GM19467 (cell line): ENCODE results near the gene PPP2R3A.
"Not testable (repeated sequence)": the region's sequence is repeated elsewhere in the genome, so short reads cannot be mapped to it uniquely, and the experiment has no call there.

Experiments used
- ATAC-seq: cut with Tn5 transposase; IDR thresholded peaks from one replicate; pipeline ENCODE4 v1.9.1; 2021; ENCODE audit warnings: mild to moderate bottlenecking, moderate library complexity; ENCODE audit not compliant: unreplicated experiment

The PPP2R3A gene, protein sequence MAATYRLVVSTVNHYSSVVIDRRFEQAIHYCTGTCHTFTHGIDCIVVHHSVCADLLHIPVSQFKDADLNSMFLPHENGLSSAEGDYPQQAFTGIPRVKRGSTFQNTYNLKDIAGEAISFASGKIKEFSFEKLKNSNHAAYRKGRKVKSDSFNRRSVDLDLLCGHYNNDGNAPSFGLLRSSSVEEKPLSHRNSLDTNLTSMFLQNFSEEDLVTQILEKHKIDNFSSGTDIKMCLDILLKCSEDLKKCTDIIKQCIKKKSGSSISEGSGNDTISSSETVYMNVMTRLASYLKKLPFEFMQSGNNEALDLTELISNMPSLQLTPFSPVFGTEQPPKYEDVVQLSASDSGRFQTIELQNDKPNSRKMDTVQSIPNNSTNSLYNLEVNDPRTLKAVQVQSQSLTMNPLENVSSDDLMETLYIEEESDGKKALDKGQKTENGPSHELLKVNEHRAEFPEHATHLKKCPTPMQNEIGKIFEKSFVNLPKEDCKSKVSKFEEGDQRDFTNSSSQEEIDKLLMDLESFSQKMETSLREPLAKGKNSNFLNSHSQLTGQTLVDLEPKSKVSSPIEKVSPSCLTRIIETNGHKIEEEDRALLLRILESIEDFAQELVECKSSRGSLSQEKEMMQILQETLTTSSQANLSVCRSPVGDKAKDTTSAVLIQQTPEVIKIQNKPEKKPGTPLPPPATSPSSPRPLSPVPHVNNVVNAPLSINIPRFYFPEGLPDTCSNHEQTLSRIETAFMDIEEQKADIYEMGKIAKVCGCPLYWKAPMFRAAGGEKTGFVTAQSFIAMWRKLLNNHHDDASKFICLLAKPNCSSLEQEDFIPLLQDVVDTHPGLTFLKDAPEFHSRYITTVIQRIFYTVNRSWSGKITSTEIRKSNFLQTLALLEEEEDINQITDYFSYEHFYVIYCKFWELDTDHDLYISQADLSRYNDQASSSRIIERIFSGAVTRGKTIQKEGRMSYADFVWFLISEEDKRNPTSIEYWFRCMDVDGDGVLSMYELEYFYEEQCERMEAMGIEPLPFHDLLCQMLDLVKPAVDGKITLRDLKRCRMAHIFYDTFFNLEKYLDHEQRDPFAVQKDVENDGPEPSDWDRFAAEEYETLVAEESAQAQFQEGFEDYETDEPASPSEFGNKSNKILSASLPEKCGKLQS (N-terminal part only)

GRCh38 chr3:135965506-135966270, at the start of gene PPP2R3A:
Gene PPP2R3A (plus strand): TSS chr3:135965728. CDS start chr3:136001499, 35,771 bp downstream.
- ATAC-seq = peak; percentile 75

DNA sequence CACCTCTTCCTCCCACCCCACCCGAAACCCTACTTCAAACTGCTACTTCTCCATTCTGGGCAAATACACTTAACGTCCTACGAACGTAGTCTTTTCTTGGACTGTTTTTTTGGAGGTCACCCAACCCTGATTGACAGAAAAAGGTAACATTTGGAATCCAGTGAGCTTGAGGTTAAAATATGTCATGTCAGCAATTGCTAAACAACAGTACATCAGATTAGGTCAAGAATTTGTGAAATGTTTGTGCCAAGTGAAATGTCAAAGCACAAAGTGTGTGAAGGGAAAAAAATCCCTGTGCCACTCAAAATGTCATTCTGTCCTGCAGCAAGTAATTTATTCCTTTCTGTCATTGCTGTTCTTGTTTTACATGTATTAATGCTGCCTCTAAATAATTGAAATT, 49.2 kb upstream of the PPP2R3A start:
- no peak for ATAC-seq

DNA sequence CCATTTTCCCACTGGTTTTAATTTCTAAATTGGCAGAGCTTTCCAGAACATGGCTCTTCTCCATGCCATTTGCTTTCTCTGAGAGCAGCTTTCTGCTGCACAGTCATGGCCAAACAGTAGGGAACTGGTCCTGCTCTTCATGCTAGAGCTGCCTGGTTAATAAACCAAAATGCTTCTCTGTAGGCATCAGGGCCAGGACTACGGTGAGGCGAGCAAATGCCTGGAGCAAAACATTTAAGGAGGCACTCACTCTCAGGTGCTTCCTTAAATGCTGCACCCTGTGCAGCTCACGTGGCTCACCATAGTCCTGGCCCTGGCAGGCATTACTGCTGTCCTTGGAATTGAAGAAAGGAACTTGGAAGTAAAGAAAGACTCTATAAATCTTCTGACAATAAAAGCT, 48.5 kb upstream of the PPP2R3A start:
- ATAC-seq = no peak

- no peak for ATAC-seq
Measured at GRCh38 chr3:135917927-135918597, 47.5 kb upstream of the PPP2R3A start.

GRCh38 chr3:135918600-135918999, 46.9 kb upstream of the PPP2R3A start:
- ATAC-seq = no peak

DNA sequence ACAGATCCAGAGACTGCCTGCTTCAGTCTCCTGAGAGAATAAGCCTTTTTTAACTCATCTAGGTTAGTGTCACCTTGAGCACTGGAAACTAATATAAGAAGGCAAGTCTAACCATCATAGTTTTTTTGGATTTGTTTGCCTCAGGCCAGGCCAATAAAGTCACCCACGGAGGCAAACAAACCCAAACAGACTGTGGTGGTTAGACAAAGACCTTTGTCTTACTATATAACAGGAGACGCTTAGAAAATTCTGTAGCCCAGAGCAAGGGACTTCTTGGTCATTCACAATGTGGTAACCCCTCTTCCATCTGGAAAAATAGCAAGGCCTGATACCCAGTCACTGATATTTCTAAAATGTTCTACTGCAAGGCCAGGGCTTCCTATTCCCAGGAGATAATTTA, 45.3 kb upstream of the PPP2R3A start:
- ATAC-seq = no peak

DNA sequence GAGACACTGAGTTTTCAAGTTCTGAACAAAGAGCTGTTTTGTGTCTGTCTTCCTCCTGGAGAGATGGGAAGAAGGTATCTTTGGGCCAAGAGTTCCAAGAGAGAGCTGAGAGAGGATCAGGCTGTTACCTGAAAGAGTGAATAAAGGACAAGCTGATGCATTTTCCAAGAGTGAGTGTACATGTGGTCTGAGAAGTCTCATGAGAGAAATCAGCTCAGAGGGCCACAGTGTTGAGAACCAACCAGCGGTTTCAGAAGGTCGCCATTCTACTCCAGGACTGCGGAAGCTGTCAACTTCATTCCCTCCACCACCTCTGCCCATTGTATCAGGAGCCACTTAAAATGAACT, 42.7 kb upstream of the PPP2R3A start:
- ATAC-seq = no peak

GRCh38 chr3:135924506-135924905, 41.0 kb upstream of the PPP2R3A start:
- ATAC-seq = no peak

DNA sequence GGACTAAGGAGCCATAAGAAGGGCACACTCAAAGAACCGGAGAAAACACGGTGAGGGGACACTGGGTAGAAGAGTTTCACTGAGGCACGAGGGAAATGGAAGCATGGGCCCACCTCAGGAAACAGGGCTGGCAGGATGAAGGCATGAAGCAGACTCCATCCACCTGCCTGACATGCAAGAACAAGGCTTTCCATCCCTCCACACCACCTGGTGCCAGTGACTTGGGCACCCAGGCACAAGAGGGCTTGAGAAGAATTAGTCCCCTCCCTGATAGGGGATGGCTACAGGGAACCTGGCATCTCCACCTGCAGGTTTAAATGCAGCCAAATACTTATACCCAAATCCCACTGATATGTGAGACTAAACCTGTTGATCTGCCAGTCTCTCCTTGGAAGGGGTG, 38.9 kb upstream of the PPP2R3A start:
- ATAC-seq = no peak

DNA sequence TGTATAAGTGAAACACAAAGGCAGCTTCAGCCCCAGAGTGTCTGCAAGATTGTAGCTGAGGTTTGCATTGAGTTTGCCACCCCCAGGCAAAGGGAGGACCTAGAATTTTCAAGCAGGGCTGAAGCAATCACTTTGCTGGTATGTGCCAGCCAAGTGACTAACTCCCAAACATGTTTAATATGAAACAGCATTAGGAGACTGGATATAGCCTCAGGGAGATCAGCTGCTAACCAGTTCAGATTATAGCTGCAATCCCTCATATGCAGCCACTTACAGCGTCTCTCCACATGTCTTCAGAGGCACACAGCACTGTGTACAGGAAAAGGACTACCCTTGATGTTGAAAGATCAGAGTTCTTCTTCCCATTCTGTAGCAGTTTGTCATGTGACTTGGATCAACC, 38.4 kb upstream of the PPP2R3A start:
- ATAC-seq = no peak

DNA sequence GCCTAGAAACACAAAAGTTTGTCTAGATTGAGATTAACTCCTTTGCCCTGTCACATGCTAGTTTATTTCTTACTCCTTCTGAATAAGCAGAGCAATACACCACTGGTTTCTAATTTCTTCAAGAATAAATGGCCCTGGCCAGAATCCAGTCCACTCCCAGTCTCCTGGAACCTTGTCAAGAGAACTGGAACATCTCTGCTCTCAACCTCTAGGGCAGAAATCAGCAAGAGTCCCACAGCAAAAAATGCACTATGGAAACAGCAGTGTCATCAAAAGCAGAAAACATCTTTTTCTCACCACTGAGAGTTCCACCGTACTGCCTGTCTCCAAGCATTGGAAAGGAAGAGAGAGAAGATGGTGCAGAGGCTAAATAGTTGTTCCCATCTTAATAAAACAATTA, 35.9 kb upstream of the PPP2R3A start:
- ATAC-seq = no peak

DNA sequence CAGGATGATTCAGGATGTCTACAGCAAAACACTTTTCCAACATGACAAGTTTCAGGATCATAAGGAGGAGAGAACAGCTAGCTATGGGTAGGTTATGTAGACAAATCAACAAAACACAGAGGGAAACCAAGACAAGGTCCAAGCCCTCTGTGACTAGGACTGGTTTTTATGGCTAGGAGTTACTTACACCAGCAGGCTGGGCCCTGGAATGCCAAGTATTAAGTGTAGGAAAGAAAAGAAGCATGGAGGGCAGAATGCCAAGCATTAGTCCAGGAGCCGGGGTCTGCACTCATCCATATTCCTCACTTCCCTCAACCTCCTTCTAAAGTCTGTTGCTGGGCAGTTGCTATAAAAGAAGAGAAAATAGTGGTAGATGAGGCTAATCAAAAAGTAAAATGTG, 35.3 kb upstream of the PPP2R3A start:
- no peak for ATAC-seq

GRCh38 chr3:135935171-135935570, 30.4 kb upstream of the PPP2R3A start:
- not testable (repeated sequence) for ATAC-seq

DNA sequence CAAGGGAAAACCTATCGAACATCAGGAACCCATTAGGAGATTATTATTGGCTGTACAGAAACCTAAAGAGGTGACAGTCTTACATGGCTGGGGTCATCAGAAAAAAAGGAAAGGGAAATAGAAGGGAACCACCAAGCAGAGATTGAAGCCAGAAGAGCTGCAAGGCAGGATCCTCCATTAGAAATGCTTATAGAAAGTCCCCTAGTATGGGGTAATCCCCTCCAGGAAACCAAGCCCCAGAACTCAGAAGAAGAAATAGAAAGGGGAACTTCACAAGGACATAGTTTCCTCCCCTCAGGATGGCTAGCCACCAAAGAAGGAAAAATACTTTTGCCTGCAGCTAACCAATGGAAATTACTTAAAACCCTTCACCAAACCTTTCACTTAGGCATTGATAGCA, 27.8 kb upstream of the PPP2R3A start:
- ATAC-seq = not testable (repeated sequence)

- ATAC-seq = no peak
Measured at GRCh38 chr3:135944831-135945230, 20.7 kb upstream of the PPP2R3A start.

DNA sequence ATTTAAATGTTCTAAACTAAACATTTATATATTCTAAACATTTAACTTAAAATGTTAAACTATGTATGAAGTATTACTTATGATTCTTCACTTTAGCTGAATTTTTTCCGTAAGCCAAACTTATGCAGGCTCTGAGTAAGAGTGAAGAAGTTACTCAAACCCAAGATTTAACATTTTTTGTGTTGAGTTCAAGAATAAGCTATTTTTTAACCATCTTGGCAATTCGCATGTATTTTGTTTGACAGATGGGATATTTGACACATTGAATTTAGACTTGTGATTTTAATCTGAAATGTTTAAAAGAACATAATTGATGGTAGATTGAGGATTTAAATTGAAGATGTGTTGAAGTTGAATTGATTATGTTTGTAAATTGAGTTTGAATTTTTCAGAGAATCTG, 14.6 kb upstream of the PPP2R3A start:
- ATAC-seq = no peak

DNA sequence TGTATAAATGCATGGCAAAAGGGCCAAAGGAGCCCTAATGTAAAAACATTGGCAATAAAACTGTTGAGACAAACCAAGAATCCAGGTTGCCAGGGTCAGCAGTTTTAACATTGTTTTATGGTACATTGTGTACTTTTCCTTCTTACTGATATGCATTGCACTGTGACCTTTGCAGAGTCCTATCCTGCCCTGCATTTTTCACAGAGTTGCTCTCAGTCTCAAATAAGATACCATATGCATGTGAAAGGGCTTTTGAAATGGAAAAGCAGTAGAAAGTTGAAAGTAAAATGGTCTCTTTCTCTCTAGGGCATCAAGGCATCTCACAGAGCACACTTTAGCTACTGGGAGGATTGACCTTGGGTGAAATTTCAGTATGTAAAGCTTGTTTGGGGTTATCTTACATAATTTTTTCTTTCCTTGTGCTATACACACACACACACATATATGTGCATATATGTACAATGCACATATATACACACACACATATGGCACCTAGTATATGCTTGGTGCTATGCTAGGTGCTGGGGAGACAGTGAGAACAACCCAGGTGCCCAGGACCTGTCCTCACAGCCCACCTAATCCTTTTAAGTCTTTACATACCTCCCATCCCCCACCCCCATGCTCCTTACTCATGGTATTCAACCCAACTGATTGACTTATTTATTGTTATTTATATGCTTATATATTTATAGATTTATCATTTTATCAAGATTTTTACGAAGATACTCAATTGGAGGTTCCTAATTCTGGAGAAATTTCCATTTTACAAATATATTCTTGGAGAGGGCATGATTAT, 1.2 kb upstream of the PPP2R3A start:
- ATAC-seq = no peak

DNA sequence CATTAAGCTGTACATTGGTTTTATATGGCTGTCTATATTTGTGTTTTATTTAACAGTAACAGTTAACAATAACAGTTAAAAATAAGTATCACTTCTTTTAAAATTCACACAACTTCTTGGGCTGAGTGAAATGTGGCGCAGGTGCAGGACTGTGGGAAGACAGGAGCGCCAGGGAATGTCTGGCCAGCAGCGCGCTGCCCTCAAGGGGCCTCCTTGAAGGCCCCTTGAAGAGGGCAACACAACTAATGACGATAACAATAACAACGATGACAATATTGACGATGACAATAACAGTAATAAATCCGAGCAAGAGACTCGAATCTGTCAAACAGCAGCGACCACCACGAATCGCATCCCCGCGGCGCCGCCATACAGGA, 411 bp upstream of the PPP2R3A start:
- ATAC-seq = peak; percentile 10

DNA sequence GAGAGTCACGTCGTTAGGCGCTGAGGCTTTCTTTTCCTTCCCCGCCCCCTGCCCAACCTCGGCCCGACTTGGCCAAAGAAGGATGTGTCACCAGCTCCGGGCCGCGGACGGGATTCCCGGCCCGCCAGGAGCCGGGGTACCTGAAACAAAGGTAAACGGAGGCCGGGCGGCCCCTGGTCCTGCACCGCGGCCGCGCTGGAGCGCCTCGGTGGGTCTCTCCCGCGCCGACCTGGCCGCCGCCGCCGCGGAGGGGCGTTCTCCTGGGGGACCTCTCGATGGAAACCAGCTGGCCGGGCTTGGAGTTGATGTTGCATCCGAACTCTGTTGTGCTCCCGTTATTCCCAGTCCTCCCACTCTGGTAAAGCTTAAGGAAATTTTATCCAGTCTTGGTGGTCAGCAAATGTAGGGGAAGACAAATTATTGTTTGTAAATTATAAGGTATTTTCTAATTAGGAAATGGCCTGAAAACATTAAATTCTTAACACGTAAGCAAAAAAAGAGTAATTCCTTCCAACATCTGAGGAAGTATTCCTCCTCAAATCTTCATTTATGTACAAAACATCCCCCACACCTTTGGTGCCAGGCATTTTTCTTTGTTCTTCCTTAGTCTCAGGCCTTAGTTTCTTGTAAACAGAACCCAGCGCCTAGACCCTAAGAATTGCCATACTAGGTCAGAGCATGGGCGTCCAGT, 888 bp downstream of the PPP2R3A start:
- ATAC-seq = no peak
